ENCODE results near the gene SLC5A9.

The SLC5A9 gene

GRCh38 chr1:48236716-48237470 lies 14.4 kb downstream of the SLC5A9 start:
- Histone ChIP-seq H3K27me3 (ENCODE audit: insufficient read depth, low read length) (no peaks in the 10 kb centered on the region), H3K36me3 (ENCODE audit: insufficient read depth, low read length) (no peaks in the 10 kb centered on the region), H3K79me2 (ENCODE audit: control insufficient read depth, insufficient read depth, low read length, unreplicated experiment) (no peaks in the 10 kb centered on the region), H3K4me3 (ENCODE audit: low read depth, low read length) (no peak overlapping the region), H3K27ac (ENCODE audit: low read depth, low read length) (no peak overlapping the region), H3K4me1 (ENCODE audit: control insufficient read depth, insufficient read depth, low read length, unreplicated experiment) (no peaks in the 10 kb centered on the region), H2AFZ (ENCODE audit: low read length, unreplicated experiment) (no peak overlapping the region)

GRCh38 chr1:48242141-48242736 lies 19.7 kb downstream of the SLC5A9 start:
- no peaks in the 10 kb centered on the region for H3K4me1 ChIP-seq (ENCODE audit: control insufficient read depth, insufficient read depth, low read length, unreplicated experiment)
- H3K27ac ChIP-seq (ENCODE audit: low read depth, low read length): no peak overlapping the region
- no peaks in the 10 kb centered on the region for H3K36me3 ChIP-seq (ENCODE audit: insufficient read depth, low read length)

GRCh38 chr1:48245106-48245505 lies 22.6 kb downstream of the SLC5A9 start:
- H3K27ac ChIP-seq (ENCODE audit: low read depth, low read length): no peak overlapping the region
- H2AFZ ChIP-seq (ENCODE audit: low read length, unreplicated experiment): no peak overlapping the region
- no peaks in the 10 kb centered on the region for H3K4me1 ChIP-seq (ENCODE audit: control insufficient read depth, insufficient read depth, low read length, unreplicated experiment)
- no peaks in the 10 kb centered on the region for H3K27me3 ChIP-seq (ENCODE audit: insufficient read depth, low read length)
- H3K36me3 ChIP-seq (ENCODE audit: insufficient read depth, low read length): no peaks in the 10 kb centered on the region
- H3K79me2 ChIP-seq (ENCODE audit: control insufficient read depth, insufficient read depth, low read length, unreplicated experiment): no peaks in the 10 kb centered on the region
- H3K4me3 ChIP-seq (ENCODE audit: low read depth, low read length): no peak overlapping the region

More at GRCh38 chr1:48242141-48242736, 19.7 kb downstream of the SLC5A9 start:
- Histone ChIP-seq H3K4me3 (ENCODE audit: low read depth, low read length) (no peak overlapping the region), H3K27me3 (ENCODE audit: insufficient read depth, low read length) (no peaks in the 10 kb centered on the region), H3K79me2 (ENCODE audit: control insufficient read depth, insufficient read depth, low read length, unreplicated experiment) (no peaks in the 10 kb centered on the region), H2AFZ (ENCODE audit: low read length, unreplicated experiment) (no peak overlapping the region)

DNA sequence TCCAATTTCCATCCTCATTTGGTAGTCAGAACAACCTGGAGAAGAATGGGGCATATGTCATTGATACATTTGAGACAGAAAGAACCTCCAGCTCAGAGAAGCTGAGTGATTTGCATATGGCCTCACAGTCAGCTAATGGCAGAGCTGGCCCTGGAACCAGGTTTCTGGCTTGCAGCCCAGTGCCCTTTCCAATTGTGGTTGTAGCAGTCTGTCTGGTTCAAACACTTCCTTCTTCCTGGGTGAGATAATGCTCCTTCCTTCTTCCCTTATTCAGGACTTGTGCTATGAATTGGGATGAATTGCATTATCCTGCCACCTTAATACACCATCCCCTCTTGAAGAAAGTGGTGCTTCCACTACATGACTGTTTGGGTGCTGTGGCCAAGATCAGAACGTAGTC lies 24.2 kb downstream of the SLC5A9 start:
- Histone ChIP-seq H3K36me3 (ENCODE audit: insufficient read depth, low read length) (no peaks in the 10 kb centered on the region), H3K27ac (ENCODE audit: low read depth, low read length) (no peak overlapping the region), H3K4me1 (ENCODE audit: control insufficient read depth, insufficient read depth, low read length, unreplicated experiment) (no peaks in the 10 kb centered on the region), H3K4me3 (ENCODE audit: low read depth, low read length) (no peak overlapping the region), H3K27me3 (ENCODE audit: insufficient read depth, low read length) (no peaks in the 10 kb centered on the region), H2AFZ (ENCODE audit: low read length, unreplicated experiment) (no peak overlapping the region), H3K79me2 (ENCODE audit: control insufficient read depth, insufficient read depth, low read length, unreplicated experiment) (no peaks in the 10 kb centered on the region)

- H3K27me3 ChIP-seq (ENCODE audit: insufficient read depth, low read length): no peaks in the 10 kb centered on the region
- H2AFZ ChIP-seq (ENCODE audit: low read length, unreplicated experiment): no peak overlapping the region
- no peak overlapping the region for H3K27ac ChIP-seq (ENCODE audit: low read depth, low read length)
- H3K79me2 ChIP-seq (ENCODE audit: control insufficient read depth, insufficient read depth, low read length, unreplicated experiment): no peaks in the 10 kb centered on the region
- H3K4me1 ChIP-seq (ENCODE audit: control insufficient read depth, insufficient read depth, low read length, unreplicated experiment): no peaks in the 10 kb centered on the region
- H3K4me3 ChIP-seq (ENCODE audit: low read depth, low read length): no peak overlapping the region
- H3K36me3 ChIP-seq (ENCODE audit: insufficient read depth, low read length): no peaks in the 10 kb centered on the region
These were observed 25.8 kb downstream of the SLC5A9 start for GRCh38 chr1:48248356-48248755.

- Histone ChIP-seq H3K4me3 (ENCODE audit: low read depth, low read length) (no peak overlapping the region), H3K36me3 (ENCODE audit: insufficient read depth, low read length) (no peaks in the 10 kb centered on the region), H3K27me3 (ENCODE audit: insufficient read depth, low read length) (no peaks in the 10 kb centered on the region), H3K79me2 (ENCODE audit: control insufficient read depth, insufficient read depth, low read length, unreplicated experiment) (no peaks in the 10 kb centered on the region), H2AFZ (ENCODE audit: low read length, unreplicated experiment) (no peak overlapping the region), H3K4me1 (ENCODE audit: control insufficient read depth, insufficient read depth, low read length, unreplicated experiment) (no peaks in the 10 kb centered on the region), H3K27ac (ENCODE audit: low read depth, low read length) (no peak overlapping the region)
These were observed 27.4 kb downstream of the SLC5A9 start for GRCh38 chr1:48249868-48250267.

DNA sequence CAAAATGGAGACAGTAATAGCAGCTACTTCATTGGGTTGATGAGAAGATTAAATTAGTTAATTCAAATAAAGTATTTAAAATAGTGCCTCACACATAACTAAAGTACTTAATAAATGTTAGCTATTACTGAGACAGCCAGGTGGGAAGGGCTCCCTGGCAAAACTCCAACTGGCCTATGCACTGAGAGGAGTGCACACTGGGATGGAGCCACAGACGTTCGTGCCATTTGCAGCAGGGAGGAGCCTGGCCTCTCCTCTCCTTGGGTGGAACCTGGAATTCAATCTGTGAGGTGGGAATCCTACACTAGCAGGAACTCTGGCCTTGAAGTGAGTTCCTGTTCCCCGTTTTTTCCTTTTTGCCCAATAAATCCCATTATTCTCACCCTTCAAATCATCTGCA lies 28.1 kb downstream of the SLC5A9 start:
- Histone ChIP-seq H3K27ac (ENCODE audit: low read depth, low read length) (no peak overlapping the region), H3K27me3 (ENCODE audit: insufficient read depth, low read length) (no peaks in the 10 kb centered on the region), H3K4me3 (ENCODE audit: low read depth, low read length) (no peak overlapping the region), H3K79me2 (ENCODE audit: control insufficient read depth, insufficient read depth, low read length, unreplicated experiment) (no peaks in the 10 kb centered on the region), H2AFZ (ENCODE audit: low read length, unreplicated experiment) (no peak overlapping the region), H3K36me3 (ENCODE audit: insufficient read depth, low read length) (no peaks in the 10 kb centered on the region), H3K4me1 (ENCODE audit: control insufficient read depth, insufficient read depth, low read length, unreplicated experiment) (no peaks in the 10 kb centered on the region)

GRCh38 chr1:48251323-48251722 lies 28.8 kb downstream of the SLC5A9 start:
- Histone ChIP-seq H3K27ac (ENCODE audit: low read depth, low read length) (no peak overlapping the region), H3K4me1 (ENCODE audit: control insufficient read depth, insufficient read depth, low read length, unreplicated experiment) (no peaks in the 10 kb centered on the region), H2AFZ (ENCODE audit: low read length, unreplicated experiment) (no peak overlapping the region), H3K4me3 (ENCODE audit: low read depth, low read length) (no peak overlapping the region), H3K27me3 (ENCODE audit: insufficient read depth, low read length) (no peaks in the 10 kb centered on the region), H3K79me2 (ENCODE audit: control insufficient read depth, insufficient read depth, low read length, unreplicated experiment) (no peaks in the 10 kb centered on the region), H3K36me3 (ENCODE audit: insufficient read depth, low read length) (no peaks in the 10 kb centered on the region)

DNA sequence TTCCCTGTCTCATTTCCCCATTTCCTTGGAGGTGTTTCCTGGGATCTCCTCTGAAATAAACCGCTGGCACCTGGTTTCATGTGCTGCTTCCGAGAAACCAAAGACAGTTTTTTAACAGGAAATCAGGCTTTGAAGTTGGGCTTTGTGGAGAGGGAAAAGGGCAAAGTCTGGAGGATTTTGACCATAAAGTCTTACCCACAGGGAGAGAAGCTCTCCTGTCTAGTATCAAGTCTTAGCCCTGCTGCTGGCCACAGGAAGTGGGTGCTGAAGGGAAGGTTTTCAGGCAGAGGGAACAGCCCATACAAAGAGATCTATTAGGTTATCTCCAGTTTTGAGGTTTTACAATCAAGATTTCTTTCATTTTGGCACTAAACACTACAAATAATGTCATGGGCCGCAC lies 29.3 kb downstream of the SLC5A9 start:
- Histone ChIP-seq H3K4me3 (ENCODE audit: low read depth, low read length) (no peak overlapping the region), H3K27me3 (ENCODE audit: insufficient read depth, low read length) (no peaks in the 10 kb centered on the region), H2AFZ (ENCODE audit: low read length, unreplicated experiment) (no peak overlapping the region), H3K36me3 (ENCODE audit: insufficient read depth, low read length) (no peaks in the 10 kb centered on the region), H3K79me2 (ENCODE audit: control insufficient read depth, insufficient read depth, low read length, unreplicated experiment) (no peaks in the 10 kb centered on the region), H3K27ac (ENCODE audit: low read depth, low read length) (no peak overlapping the region), H3K4me1 (ENCODE audit: control insufficient read depth, insufficient read depth, low read length, unreplicated experiment) (no peaks in the 10 kb centered on the region)

DNA sequence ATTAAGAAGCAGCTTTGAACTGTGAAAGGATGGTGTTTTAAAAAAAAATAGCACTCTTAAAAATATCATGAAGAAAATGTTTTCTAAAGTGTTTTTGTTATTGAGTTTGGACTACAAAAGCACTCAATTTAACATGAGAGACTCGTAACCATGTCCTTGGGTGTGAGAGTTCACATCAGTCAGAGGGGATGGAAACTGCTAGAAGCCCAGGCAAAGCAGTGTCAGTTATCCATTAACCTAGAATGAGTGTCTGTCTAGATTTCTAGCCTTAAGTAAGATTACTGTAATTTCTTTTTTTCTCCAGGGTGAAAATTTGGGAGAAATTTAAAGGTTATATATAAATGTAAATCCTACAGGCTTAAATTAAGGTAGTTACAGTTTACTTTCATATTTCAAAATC lies 31.7 kb downstream of the SLC5A9 start:
- Histone ChIP-seq H3K36me3 (ENCODE audit: insufficient read depth, low read length) (no peaks in the 10 kb centered on the region), H2AFZ (ENCODE audit: low read length, unreplicated experiment) (no peak overlapping the region), H3K4me3 (ENCODE audit: low read depth, low read length) (no peak overlapping the region), H3K4me1 (ENCODE audit: control insufficient read depth, insufficient read depth, low read length, unreplicated experiment) (no peaks in the 10 kb centered on the region), H3K79me2 (ENCODE audit: control insufficient read depth, insufficient read depth, low read length, unreplicated experiment) (no peaks in the 10 kb centered on the region), H3K27ac (ENCODE audit: low read depth, low read length) (no peak overlapping the region), H3K27me3 (ENCODE audit: insufficient read depth, low read length) (no peaks in the 10 kb centered on the region)

DNA sequence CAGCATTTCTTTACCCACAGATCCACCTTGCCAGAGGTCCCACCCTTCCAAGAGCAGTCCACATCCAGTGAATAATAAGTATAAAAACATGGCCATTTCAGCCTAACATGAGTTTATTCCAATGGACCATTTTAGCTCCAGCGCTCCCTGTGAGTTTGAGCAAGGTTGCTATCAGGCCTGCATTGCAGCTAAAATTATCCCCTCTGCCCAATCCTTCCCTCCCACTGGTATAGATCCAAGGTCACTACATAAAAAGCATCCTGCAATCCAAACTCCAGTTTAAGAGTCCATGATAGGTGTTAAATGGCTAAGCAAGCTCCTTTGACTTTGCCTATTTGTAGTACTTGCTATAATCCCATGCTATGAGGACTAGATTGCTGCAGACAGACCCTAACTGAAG lies 35.6 kb downstream of the SLC5A9 start:
- no peaks in the 10 kb centered on the region for H3K4me1 ChIP-seq (ENCODE audit: control insufficient read depth, insufficient read depth, low read length, unreplicated experiment)
- H3K4me3 ChIP-seq (ENCODE audit: low read depth, low read length): no peak overlapping the region
- no peak overlapping the region for H2AFZ ChIP-seq (ENCODE audit: low read length, unreplicated experiment)
- H3K27ac ChIP-seq (ENCODE audit: low read depth, low read length): no peak overlapping the region
- H3K79me2 ChIP-seq (ENCODE audit: control insufficient read depth, insufficient read depth, low read length, unreplicated experiment): no peaks in the 10 kb centered on the region
- no peaks in the 10 kb centered on the region for H3K36me3 ChIP-seq (ENCODE audit: insufficient read depth, low read length)
- no peaks in the 10 kb centered on the region for H3K27me3 ChIP-seq (ENCODE audit: insufficient read depth, low read length)
